ENCODE measurements around the gene TGFB1. TPM values are rescaled to one million over a fixed set of nuclear protein-coding genes. Genes with fewer than 3 reads are reported as not detected.

The TGFB1 gene
- total RNA-seq, 1 experiment from 2014 or later = 42.6 TPM

DNA sequence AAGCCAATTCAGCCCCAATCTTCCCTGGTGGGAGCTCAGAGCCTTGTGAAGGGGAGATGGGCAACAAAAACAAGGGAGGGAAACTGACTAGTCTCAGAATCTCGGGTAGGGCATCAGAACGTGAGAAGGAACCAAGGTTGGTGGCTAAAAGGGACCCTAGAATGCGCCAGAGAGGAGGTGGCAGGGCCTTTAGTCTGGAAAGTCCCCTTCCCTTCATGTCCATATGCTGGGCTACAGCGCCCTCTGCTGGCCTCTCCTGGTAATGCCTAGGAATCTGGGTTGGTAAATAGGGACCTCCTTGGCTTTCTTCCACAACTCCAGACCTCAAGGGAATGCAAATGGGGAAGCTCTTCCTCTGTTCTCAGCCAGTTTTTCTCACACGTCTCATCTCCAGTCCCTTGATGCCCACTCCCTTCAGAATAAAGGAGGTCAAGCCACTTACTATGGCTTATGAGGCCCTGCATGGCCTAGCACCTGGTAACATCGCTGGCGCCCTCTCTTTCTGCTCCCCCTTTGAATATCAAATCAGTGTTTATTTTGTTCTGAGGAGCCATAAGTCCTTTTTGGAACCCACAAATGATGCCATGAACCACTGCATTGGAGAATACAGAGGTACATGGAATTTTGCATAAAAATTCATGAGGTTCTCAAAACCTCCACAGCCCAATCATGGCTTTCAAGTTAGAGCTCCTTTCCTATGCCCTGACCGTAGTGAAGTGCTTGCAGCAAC lies 45.1 kb downstream of the TGFB1 start:
- intact Hi-C loops (cut with micrococcal nuclease; ENCODE audit: unreplicated experiment) = no loop called here
- Histone ChIP-seq H3K27ac (ENCODE audit: low read length) (peak overlapping the region; percentile 89), H3K36me3 (ENCODE audit: control insufficient read depth, insufficient read depth, low read length) (peaks cover 6% of the 10 kb centered on the region; the same call in 1 of the 2 replicates), H3K9me3 (ENCODE audit: control insufficient read depth, insufficient read depth, low read depth, low read length) (no peaks in the 10 kb centered on the region), H3K4me1 (ENCODE audit: control insufficient read depth, insufficient read depth, low read length) (peaks cover 15% of the 10 kb centered on the region), H3K4me3 (ENCODE audit: low read depth in 2 of 2, low read length in 2 of 2) (peak overlapping the region in 1 of 2 experiments; percentile 75; a peak in 2 of 4 replicates), H3K27me3 (ENCODE audit: control insufficient read depth, insufficient read depth, low read length) (no peaks in the 10 kb centered on the region)
- ChIA-PET CTCF (interaction anchor here (1.0 kb wide), 1 partner anchor 45 kb away, joined by 3 read pairs; no protein-coding TSS in a partner anchor), POLR2A (interaction anchor here (1.1 kb wide), 1 partner anchor 55 kb away, joined by 3 read pairs; the partner anchor contains the start of gene B9D2)
- DNase-seq (ENCODE audit: low read depth, low spot score) (peak; percentile 68), ATAC-seq (peak; percentile 75)
- TF ChIP-seq REST (IDR thresholded peaks at IDR 0.05; ENCODE audit: insufficient read depth in 1 of 2, low read depth in 2 of 2, low read length in 1 of 2) (no peak), POLR2AphosphoS5 (IDR thresholded peaks at IDR 0.05; ENCODE audit: low read depth, low read length) (peak; percentile 66; the same call in 1 of the 2 replicates)
- TF ChIP-seq, protein P1, sequence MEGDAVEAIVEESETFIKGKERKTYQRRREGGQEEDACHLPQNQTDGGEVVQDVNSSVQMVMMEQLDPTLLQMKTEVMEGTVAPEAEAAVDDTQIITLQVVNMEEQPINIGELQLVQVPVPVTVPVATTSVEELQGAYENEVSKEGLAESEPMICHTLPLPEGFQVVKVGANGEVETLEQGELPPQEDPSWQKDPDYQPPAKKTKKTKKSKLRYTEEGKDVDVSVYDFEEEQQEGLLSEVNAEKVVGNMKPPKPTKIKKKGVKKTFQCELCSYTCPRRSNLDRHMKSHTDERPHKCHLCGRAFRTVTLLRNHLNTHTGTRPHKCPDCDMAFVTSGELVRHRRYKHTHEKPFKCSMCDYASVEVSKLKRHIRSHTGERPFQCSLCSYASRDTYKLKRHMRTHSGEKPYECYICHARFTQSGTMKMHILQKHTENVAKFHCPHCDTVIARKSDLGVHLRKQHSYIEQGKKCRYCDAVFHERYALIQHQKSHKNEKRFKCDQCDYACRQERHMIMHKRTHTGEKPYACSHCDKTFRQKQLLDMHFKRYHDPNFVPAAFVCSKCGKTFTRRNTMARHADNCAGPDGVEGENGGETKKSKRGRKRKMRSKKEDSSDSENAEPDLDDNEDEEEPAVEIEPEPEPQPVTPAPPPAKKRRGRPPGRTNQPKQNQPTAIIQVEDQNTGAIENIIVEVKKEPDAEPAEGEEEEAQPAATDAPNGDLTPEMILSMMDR (IDR thresholded peaks at IDR 0.05) = peak; percentile 93
- in situ Hi-C loops (cut with HindIII; ENCODE audit: low pct_unique_long_range_greater_than_20kb, low sequenced_read_pairs) = no loop called here
- no TSS peak for BruUV-seq (replicated peaks)

GRCh38 chr19:41307954-41308449 lies 45.7 kb downstream of the TGFB1 start:
- ATAC-seq (peak; percentile 40), DNase-seq (ENCODE audit: low read depth, low spot score) (no peak)
- CTCF ChIA-PET = interaction anchor here (0.6 kb wide), 1 partner anchor 164 kb away, joined by 6 read pairs; no protein-coding TSS in a partner anchor
- H3K9me3 ChIP-seq (ENCODE audit: control insufficient read depth, insufficient read depth, low read depth, low read length) = no peaks in the 10 kb centered on the region
- TF ChIP-seq TCF7L2 (IDR thresholded peaks at IDR 0.05; ENCODE audit: low read depth, low read length) (no peak), REST (IDR thresholded peaks at IDR 0.05; ENCODE audit: insufficient read depth in 1 of 2, low read depth in 2 of 2, low read length in 1 of 2) (no peak), SIN3A (IDR thresholded peaks at IDR 0.05; ENCODE audit: borderline replicate concordance, insufficient read depth, low read depth, low read length) (no peak), POLR2AphosphoS5 (IDR thresholded peaks at IDR 0.05; ENCODE audit: low read depth, low read length) (no peak)
- TF ChIP-seq, protein P1 (IDR thresholded peaks at IDR 0.05) = no peak
- intact Hi-C loops (cut with micrococcal nuclease; ENCODE audit: unreplicated experiment) = no loop called here
- H3K27ac ChIP-seq (ENCODE audit: low read length) = peak overlapping the region; percentile 89
- no TSS peak for BruUV-seq (replicated peaks)
- no peak overlapping the region for H3K4me3 ChIP-seq (ENCODE audit: low read depth in 2 of 2, low read length in 2 of 2)
- peaks cover 15% of the 10 kb centered on the region for H3K4me1 ChIP-seq (ENCODE audit: control insufficient read depth, insufficient read depth, low read length)
- in situ Hi-C loops (cut with HindIII; ENCODE audit: low pct_unique_long_range_greater_than_20kb, low sequenced_read_pairs) = no loop called here
- no peaks in the 10 kb centered on the region for H3K27me3 ChIP-seq (ENCODE audit: control insufficient read depth, insufficient read depth, low read length)
- POLR2A ChIA-PET = interaction anchor here (1.1 kb wide), 1 partner anchor 56 kb away, joined by 3 read pairs; the partner anchor contains the start of gene B9D2
- peaks cover 6% of the 10 kb centered on the region; the same call in 1 of the 2 replicates for H3K36me3 ChIP-seq (ENCODE audit: control insufficient read depth, insufficient read depth, low read length)
